Stimulated activated CD8-positive, alpha-beta memory T cell treated with anti-CD3 and anti-CD28 coated beads, Interleukin-2, amount 100 ng/mL, for 1 hour (primary cell): Measurements from ENCODE around the gene CARTPT.

ENCODE experiments used
- DNase-seq, 2 donors: peaks; one replicate each; pipeline ENCODE4 v3.0.0-alpha.2; 2020; ENCODE audit warnings: low read depth in 2 of 2

The CARTPT gene

GRCh38 chr5:71719063-71719964 lies at the start of gene CARTPT:
CARTPT (plus strand) TSS chr5:71719275; CDS start chr5:71719294, 19 bp downstream.
- no peak for DNase-seq

GRCh38 chr5:71677977-71678376 lies 41.1 kb upstream of the CARTPT start:
- DNase-seq, result no peak

GRCh38 chr5:71679714-71680113 lies 39.4 kb upstream of the CARTPT start:
- no peak for DNase-seq

- DNase-seq, result no peak
These were observed 38.6 kb upstream of the CARTPT start for GRCh38 chr5:71680510-71680909.

GRCh38 chr5:71681296-71681695 lies 37.8 kb upstream of the CARTPT start:
- DNase-seq, result no peak

- DNase-seq, result no peak
These were observed 34.8 kb upstream of the CARTPT start for GRCh38 chr5:71684309-71684708.

- no peak for DNase-seq
These were observed 25.1 kb upstream of the CARTPT start for GRCh38 chr5:71693828-71694427.

GRCh38 chr5:71695071-71695470 lies 24.0 kb upstream of the CARTPT start:
- DNase-seq, result no peak

GRCh38 chr5:71695595-71695994 lies 23.5 kb upstream of the CARTPT start:
- DNase-seq, result no peak

GRCh38 chr5:71697967-71698366 lies 21.1 kb upstream of the CARTPT start:
- DNase-seq, result no peak

GRCh38 chr5:71699233-71699632 lies 19.8 kb upstream of the CARTPT start:
- no peak for DNase-seq

GRCh38 chr5:71699751-71700150 lies 19.3 kb upstream of the CARTPT start:
- no peak for DNase-seq

GRCh38 chr5:71700803-71701202 lies 18.3 kb upstream of the CARTPT start:
- no peak for DNase-seq

GRCh38 chr5:71701407-71701806 lies 17.7 kb upstream of the CARTPT start:
- DNase-seq, result no peak

- no peak for DNase-seq
These were observed 15.1 kb upstream of the CARTPT start for GRCh38 chr5:71703941-71704340.

- DNase-seq, result no peak
These were observed 13.7 kb upstream of the CARTPT start for GRCh38 chr5:71705421-71705820.

GRCh38 chr5:71706906-71707305 lies 12.2 kb upstream of the CARTPT start:
- no peak for DNase-seq

- DNase-seq, result no peak
These were observed 7.5 kb upstream of the CARTPT start for GRCh38 chr5:71711610-71712009.

- DNase-seq, result no peak
These were observed 4.2 kb upstream of the CARTPT start for GRCh38 chr5:71714911-71715310.

GRCh38 chr5:71727978-71728377 lies 8.9 kb downstream of the CARTPT start:
- no peak for DNase-seq

- DNase-seq, result no peak
These were observed 11.9 kb downstream of the CARTPT start for GRCh38 chr5:71731015-71731414.

- DNase-seq, result no peak
These were observed 12.9 kb downstream of the CARTPT start for GRCh38 chr5:71732011-71732410.

- no peak for DNase-seq
These were observed 15.1 kb downstream of the CARTPT start for GRCh38 chr5:71734141-71734540.
